ENCODE data around the gene HMGN4.

Gene HMGN4

GRCh38 chr6:26526928-26527327 is 11.2 kb upstream of the HMGN4 start:
- H3K36me3 Mint-ChIP-seq (ENCODE audit: low read depth), result no peaks in the 10 kb centered on the region
- no peak for TF ChIP-seq CTCF (IDR thresholded peaks at IDR 0.05)
- H3K4me1 Mint-ChIP-seq, result peaks cover 22% of the 10 kb centered on the region
- no peak overlapping the region for H3K4me3 Mint-ChIP-seq
- peaks cover 3% of the 10 kb centered on the region for H3K27me3 Mint-ChIP-seq (ENCODE audit: low read depth, poor library complexity)
- no peaks in the 10 kb centered on the region for H3K9me3 Mint-ChIP-seq
- no peak for DNase-seq
- no peak overlapping the region for H3K27ac Mint-ChIP-seq

- no peaks in the 10 kb centered on the region for H3K36me3 Mint-ChIP-seq (ENCODE audit: low read depth)
- no peak for DNase-seq
- no peak overlapping the region for H3K4me3 Mint-ChIP-seq
- H3K4me1 Mint-ChIP-seq, result peaks cover 22% of the 10 kb centered on the region
- no peak overlapping the region for H3K27ac Mint-ChIP-seq
- peaks cover 7% of the 10 kb centered on the region for H3K27me3 Mint-ChIP-seq (ENCODE audit: low read depth, poor library complexity)
- H3K9me3 Mint-ChIP-seq, result no peaks in the 10 kb centered on the region
- no peak for TF ChIP-seq CTCF (IDR thresholded peaks at IDR 0.05)
Measured at GRCh38 chr6:26530203-26530602, 8.0 kb upstream of the HMGN4 start.

- H3K4me1 Mint-ChIP-seq, result peaks cover 30% of the 10 kb centered on the region
- DNase-seq, result no peak
- TF ChIP-seq CTCF (IDR thresholded peaks at IDR 0.05), result no peak
- peak overlapping the region; percentile 20 for H3K27ac Mint-ChIP-seq
- no peaks in the 10 kb centered on the region for H3K36me3 Mint-ChIP-seq (ENCODE audit: low read depth)
- H3K27me3 Mint-ChIP-seq (ENCODE audit: low read depth, poor library complexity), result peaks cover 7% of the 10 kb centered on the region
- H3K9me3 Mint-ChIP-seq, result no peaks in the 10 kb centered on the region
- no peak overlapping the region for H3K4me3 Mint-ChIP-seq
Measured at GRCh38 chr6:26531897-26532296, 6.3 kb upstream of the HMGN4 start.

GRCh38 chr6:26532699-26533531 is 5.3 kb upstream of the HMGN4 start:
- Mint-ChIP-seq H3K27ac (peak overlapping the region; percentile 98), H3K4me1 (peaks cover 33% of the 10 kb centered on the region), H3K36me3 (ENCODE audit: low read depth) (no peaks in the 10 kb centered on the region), H3K27me3 (ENCODE audit: low read depth, poor library complexity) (peaks cover 10% of the 10 kb centered on the region), H3K4me3 (peak overlapping the region; percentile 100), H3K9me3 (no peaks in the 10 kb centered on the region)
- peak; percentile 92 for DNase-seq
- TF ChIP-seq CTCF (IDR thresholded peaks at IDR 0.05), result no peak

- H3K27ac Mint-ChIP-seq, result peak overlapping the region; percentile 98
- no peak for DNase-seq
- H3K4me1 Mint-ChIP-seq, result peaks cover 33% of the 10 kb centered on the region
- peaks cover 10% of the 10 kb centered on the region for H3K27me3 Mint-ChIP-seq (ENCODE audit: low read depth, poor library complexity)
- no peak for TF ChIP-seq CTCF (IDR thresholded peaks at IDR 0.05)
- no peaks in the 10 kb centered on the region for H3K36me3 Mint-ChIP-seq (ENCODE audit: low read depth)
- H3K4me3 Mint-ChIP-seq, result peak overlapping the region; percentile 100
- H3K9me3 Mint-ChIP-seq, result no peaks in the 10 kb centered on the region
Measured at GRCh38 chr6:26533532-26533931, 4.6 kb upstream of the HMGN4 start.
